Tongue (tissue), 2 donors: ENCODE measurements around the gene CD46. TPM values are rescaled to one million over a fixed set of nuclear protein-coding genes. Genes with fewer than 3 reads are reported as not detected.
"Not testable (repeated sequence)": the region's sequence is repeated elsewhere in the genome, so short reads cannot be mapped to it uniquely, and the experiment has no call there.

Source experiments
- DNase-seq: peaks from one replicate; pipeline ENCODE4 v3.0.0-alpha.2; 2015
- total RNA-seq: library from RNA; depleted of rRNA; stranded (reverse); fragments of >200 nt; gene quantifications from one replicate; pipeline ENCODE4 v1.2.3, GENCODE V29; 2014

CD46 gene
- total RNA-seq: 120 TPM

DNA sequence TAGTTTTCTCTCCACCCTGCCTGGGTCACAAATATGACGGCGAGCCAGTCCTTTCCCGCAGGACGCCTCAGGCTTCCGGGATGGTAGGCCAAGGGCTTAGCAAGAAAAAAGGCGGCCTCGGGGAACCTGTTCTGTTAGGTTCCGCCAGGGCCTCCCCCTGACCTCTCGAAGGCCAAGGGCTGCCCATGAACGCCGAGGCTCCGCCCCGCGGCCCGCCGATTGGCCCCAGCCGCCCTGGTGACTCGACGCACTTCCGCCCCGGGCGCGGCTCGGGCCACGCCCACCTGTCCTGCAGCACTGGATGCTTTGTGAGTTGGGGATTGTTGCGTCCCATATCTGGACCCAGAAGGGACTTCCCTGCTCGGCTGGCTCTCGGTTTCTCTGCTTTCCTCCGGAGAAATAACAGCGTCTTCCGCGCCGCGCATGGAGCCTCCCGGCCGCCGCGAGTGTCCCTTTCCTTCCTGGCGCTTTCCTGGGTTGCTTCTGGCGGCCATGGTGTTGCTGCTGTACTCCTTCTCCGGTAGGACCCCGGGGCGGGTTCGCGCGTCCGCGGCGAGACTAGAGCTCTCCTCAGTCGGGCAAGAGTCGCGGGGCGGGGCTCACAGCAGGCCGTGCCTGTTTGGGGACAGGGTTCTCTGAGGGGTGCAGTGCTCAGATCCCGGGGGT lies at the start of gene CD46:
Gene CD46, plus strand, starts transcription at position 265 of the 666 bp plus-strand sequence. Its CDS starts 159 bp downstream, at position 424.
- DNase-seq: peak; percentile 97

- DNase-seq: no peak
Observed at GRCh38 chr1:207702317-207702716, 49.5 kb upstream of the CD46 start.

DNA sequence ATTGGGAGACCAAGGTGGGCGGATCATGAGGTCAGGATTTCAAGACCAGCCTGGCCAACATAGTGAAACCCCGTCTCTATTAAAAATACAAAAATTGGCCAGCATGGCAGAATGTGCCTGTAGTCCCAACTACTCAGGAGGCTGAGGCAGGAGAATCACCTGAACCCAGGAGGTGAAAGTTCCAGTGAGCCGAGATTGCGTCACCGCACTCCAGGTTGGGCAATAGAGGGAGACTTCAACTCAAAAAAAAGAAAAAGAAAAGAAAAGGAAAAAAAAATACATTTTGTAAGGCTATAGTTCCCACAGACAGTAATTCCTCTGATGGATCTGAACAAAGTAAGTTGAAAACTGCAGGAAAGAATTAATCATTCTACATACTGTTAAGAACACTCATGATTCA lies 48.1 kb upstream of the CD46 start:
- no peak for DNase-seq

DNA sequence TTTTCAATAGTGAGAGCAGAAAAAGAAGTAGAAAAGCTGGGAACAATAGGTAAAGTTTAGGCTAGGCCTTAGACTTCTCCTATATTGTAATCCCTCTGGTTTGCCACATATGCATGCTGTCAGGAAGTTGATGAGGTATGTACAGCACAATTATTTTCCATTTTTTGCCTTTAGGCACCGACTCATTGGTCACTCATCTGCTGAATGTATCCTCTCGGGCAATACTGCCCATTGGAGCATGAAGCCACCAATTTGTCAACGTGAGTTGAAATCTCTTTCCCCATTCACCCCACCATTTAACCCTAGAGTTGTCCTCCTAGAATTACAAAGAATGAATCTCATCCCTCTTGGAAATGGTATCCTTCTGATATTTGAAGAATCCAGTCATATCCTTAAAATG lies 43.9 kb upstream of the CD46 start:
- not testable (repeated sequence) for DNase-seq

- no peak for DNase-seq
Observed at GRCh38 chr1:207711285-207711684, 40.6 kb upstream of the CD46 start.

- DNase-seq: not testable (repeated sequence)
Observed at GRCh38 chr1:207712701-207713100, 39.2 kb upstream of the CD46 start.

- no peak for DNase-seq
Observed at GRCh38 chr1:207713529-207713928, 38.3 kb upstream of the CD46 start.

GRCh38 chr1:207719234-207719633 lies 32.6 kb upstream of the CD46 start:
- no peak for DNase-seq

- not testable (repeated sequence) for DNase-seq
Observed at GRCh38 chr1:207728200-207728858, 23.5 kb upstream of the CD46 start.

DNA sequence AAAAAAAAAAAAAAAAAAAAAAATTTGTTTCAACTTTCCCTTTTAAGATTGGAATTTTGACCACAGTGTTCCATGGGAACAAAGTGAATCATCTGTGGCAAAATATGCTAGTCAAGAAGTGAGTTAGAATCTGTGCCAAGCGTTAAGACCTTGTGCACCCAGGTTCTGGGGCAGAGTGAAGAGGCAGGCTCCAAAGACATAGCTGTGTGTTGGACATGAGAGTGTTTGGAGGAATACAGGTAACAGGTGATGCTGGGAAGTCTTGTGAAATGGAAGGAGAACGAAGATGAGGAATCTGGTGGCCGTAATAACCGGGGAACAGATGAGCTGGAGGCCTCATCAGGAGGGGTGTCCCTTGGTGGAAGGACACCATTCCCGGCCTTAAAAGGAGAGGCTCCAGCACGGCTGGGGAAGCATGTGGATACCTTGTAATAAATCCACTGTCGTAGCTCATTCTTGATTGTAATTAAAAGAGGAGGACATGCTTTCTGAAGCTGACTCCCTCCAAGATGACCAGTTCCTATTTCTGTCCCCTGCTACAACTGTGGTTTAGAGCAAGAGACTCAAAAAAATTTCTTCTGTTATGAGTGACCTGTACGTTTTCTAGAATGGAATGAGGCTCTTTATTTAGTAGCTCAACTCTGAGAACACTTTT lies 14.2 kb upstream of the CD46 start:
- not testable (repeated sequence) for DNase-seq

DNA sequence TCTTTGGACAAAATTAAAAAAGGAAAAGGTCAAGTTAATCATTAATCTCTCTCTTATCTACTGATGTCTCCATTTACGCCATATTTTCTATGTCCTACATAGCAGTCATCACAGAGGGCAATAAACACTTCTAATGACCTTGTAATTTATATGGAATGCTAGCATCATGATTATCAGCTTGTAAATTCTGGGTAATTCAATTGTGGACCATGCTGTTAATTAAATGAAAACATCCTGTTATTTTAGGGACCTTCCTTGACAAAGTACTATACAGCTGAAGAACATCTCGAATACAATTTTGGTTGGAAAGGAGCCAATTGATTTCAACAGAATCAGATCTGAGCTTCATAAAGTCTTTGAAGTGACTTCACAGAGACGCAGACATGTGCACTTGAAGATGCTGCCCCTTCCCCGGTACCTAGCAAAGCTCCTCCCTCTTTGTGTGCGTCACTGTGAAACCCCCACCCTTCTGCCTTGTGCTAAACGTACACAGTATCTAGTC lies 13.6 kb upstream of the CD46 start:
- not testable (repeated sequence) for DNase-seq

DNA sequence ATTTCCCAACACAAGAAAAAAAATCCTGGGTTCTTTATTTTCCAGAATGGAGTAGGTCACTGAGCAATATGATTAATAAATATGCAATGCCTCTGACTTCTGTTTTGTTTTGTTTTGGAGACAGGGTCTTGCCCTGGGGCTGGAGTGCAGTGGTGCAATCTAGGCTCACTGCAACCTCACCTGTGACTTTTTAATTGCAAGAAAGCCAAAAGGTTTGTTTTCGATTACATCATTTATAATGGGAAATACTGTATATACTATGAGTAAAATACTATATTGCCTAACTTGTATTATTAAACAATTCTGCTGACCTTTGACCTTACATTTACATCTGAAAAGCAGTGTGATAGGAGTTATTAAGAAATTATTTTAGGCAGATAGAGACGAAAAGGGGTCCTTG lies 11.6 kb upstream of the CD46 start:
- no peak for DNase-seq

- no peak for DNase-seq
Observed at GRCh38 chr1:207742850-207743555, 8.9 kb upstream of the CD46 start.

GRCh38 chr1:207744000-207744534 lies 7.8 kb upstream of the CD46 start:
- no peak for DNase-seq

- no peak for DNase-seq
Observed at GRCh38 chr1:207745285-207745684, 6.6 kb upstream of the CD46 start.

DNA sequence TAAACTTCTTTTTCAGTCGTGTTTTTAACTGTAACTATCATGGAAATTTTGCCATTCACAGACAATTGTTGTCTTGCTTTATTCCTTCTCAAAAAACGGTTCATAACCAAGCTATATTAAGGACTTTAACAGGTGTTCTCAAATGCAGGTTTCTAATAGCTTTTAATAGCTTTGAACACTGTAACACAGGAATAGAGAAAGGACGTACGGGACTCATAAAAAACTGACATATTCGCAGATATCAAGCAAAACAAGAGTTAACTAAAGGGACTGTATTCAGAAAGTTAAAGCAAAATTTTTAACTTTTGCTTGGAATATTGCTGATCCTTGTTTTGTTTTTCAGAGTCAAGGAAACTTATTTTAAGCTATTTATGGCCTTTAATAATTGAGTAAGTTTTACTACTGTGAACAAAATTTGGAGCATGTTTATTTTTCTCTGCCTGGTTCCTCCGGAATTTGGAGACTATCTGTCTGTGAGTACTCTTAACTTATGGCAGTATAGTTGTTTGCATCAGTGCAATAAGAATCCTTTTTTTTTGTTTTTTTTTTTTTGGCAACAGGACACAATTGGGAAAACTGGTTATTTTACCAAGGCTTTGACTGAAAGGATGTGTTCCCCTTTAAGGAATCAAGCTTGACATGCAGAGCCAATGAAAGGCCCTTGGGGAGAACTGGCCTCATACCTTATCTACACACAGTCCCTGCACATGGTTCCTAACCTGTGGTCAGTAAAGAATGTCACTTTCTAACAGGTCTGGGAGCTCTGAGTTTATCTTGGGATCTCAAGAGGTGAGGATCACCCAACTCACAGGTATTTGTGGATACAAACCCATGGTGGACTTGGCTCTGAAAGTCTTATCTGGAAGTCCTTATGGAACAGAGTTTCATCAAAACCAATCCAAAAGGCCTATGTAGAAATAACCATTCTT lies 5.8 kb upstream of the CD46 start:
- DNase-seq: no peak

GRCh38 chr1:207747627-207748492 lies 4.0 kb upstream of the CD46 start:
- DNase-seq: no peak

- DNase-seq: peak; percentile 9
Observed at GRCh38 chr1:207748737-207749528, 2.9 kb upstream of the CD46 start.

DNA sequence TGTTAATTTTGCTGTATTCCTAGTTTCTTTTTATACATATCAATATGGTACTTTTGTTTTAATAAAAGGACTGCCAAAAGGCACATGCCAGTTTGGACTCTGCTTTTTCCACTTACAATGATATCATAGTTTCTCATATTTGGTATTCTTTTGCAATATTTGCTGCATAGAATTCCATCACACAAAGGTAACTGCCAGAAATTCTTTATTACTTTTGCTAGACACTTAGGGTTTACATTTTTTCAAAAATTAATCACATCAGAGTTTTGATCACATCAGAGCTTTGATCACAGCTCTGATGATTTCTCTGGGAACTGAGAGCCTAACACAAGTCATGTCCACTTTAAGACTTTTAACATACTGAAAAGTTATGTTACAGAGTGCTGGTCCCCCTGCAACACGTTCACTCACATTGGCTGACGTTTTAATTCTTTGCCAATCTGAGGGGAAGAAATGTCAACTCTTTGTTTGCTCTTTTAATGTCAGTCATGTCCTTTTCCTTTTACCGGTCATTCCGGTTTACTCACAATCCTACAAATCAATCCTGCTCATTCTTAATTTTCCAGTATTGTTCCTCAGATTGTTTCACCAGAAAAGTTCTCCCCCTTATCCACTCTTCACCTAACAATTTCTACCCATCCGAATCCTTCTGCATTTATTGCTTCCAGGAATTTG lies 1.1 kb upstream of the CD46 start:
- DNase-seq: peak; percentile 14
